Nephron progenitor cell (in vitro differentiated cells): ENCODE results near the gene ISLR.

Source experiments
- DNase-seq: peaks from one replicate; pipeline ENCODE4 v3.0.0; 2021
- H3K27ac Mint-ChIP-seq: 2 replicates; pipeline ENCODE4 v1.8.0; 2021; ENCODE audit warnings: mild to moderate bottlenecking, moderate library complexity, mixed read lengths
- H3K27me3 Mint-ChIP-seq: 2 replicates; pipeline ENCODE4 v1.8.0; 2021; ENCODE audit warnings: mild to moderate bottlenecking, low read depth, mixed read lengths; ENCODE audit not compliant: poor library complexity
- H3K36me3 Mint-ChIP-seq: 2 replicates; pipeline ENCODE4 v1.8.0; 2021; ENCODE audit warnings: low read depth, mixed read lengths
- H3K4me1 Mint-ChIP-seq: 2 replicates; pipeline ENCODE4 v1.8.0; 2021; ENCODE audit warnings: mixed read lengths
- H3K4me3 Mint-ChIP-seq: 2 replicates; pipeline ENCODE4 v1.8.0; 2021; ENCODE audit warnings: mild to moderate bottlenecking, moderate library complexity, mixed read lengths
- H3K9me3 Mint-ChIP-seq: 2 replicates; pipeline ENCODE4 v1.8.0; 2021; ENCODE audit warnings: mild to moderate bottlenecking, moderate library complexity, mixed read lengths
- CTCF ChIP-seq: fragments of 200-600 bp; sonication (generic); IDR thresholded peaks from 2 replicates; pipeline ENCODE4 v1.5.0; 2021; ENCODE audit warnings: antibody characterized with exemption

Gene ISLR

GRCh38 chr15:74221399-74222239 is 48.1 kb downstream of the ISLR start:
- H3K27me3 Mint-ChIP-seq, result no peaks in the 10 kb centered on the region
- no peak for DNase-seq
- H3K27ac Mint-ChIP-seq, result peak overlapping the region; percentile 73
- no peak for TF ChIP-seq CTCF
- peak overlapping the region; percentile 40 for H3K4me3 Mint-ChIP-seq
- peaks cover 88% of the 10 kb centered on the region for H3K4me1 Mint-ChIP-seq
- no peaks in the 10 kb centered on the region for H3K9me3 Mint-ChIP-seq
- H3K36me3 Mint-ChIP-seq, result no peaks in the 10 kb centered on the region

GRCh38 chr15:74222240-74223119 is 49.0 kb downstream of the ISLR start:
- Mint-ChIP-seq H3K27ac (peak overlapping the region; percentile 61), H3K27me3 (no peaks in the 10 kb centered on the region), H3K4me3 (peak overlapping the region; percentile 52), H3K9me3 (no peaks in the 10 kb centered on the region), H3K4me1 (peaks cover 88% of the 10 kb centered on the region), H3K36me3 (no peaks in the 10 kb centered on the region)
- no peak for TF ChIP-seq CTCF
- no peak for DNase-seq

DNA sequence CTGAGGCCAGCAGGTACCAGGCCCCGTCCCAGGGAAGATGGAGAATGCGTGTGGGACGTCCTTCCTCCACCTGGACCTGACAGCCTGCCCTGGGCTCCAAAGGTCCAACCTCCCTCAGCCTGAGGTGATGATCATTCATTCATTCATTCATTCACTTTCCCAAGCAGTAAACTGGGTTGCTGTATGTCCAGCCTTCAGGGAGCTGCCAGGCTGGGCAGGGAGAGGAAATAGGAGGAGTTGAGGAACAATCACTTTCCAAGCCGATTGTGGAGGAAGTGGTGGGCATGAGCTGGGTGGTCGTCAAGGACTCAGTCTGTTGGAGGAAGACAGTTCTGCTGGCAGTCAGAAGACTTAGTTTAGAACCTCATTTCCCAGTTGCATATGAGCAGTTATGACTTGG is 52.4 kb downstream of the ISLR start:
- peaks cover 100% of the 10 kb centered on the region for H3K4me1 Mint-ChIP-seq
- DNase-seq, result no peak
- H3K4me3 Mint-ChIP-seq, result no peak overlapping the region
- H3K27ac Mint-ChIP-seq, result no peak overlapping the region
- TF ChIP-seq CTCF, result no peak
- no peaks in the 10 kb centered on the region for H3K36me3 Mint-ChIP-seq
- H3K9me3 Mint-ChIP-seq, result no peaks in the 10 kb centered on the region
- no peaks in the 10 kb centered on the region for H3K27me3 Mint-ChIP-seq
